Measurements from ENCODE around the gene MMD. TPM values are rescaled to one million over a fixed set of nuclear protein-coding genes. Genes with fewer than 3 reads are reported as not detected.

Gene MMD
- total and polyA plus RNA-seq, 11 donors = 8.2 to 25.0 (median 12.4) TPM

GRCh38 chr17:55343900-55344513, 77.6 kb downstream of the MMD start:
- intact Hi-C loops (cut with DNase I) = loop anchor here in 3 of 10 donors (10.0 kb wide), 2 partner anchors 109 to 289 kb away; no protein-coding TSS in a partner anchor
- peaks cover 0 to 10% (median 0%) of the 10 kb centered on the region in 12 donors for H3K4me1 ChIP-seq
- no peak overlapping the region for H3K27ac ChIP-seq
- TF ChIP-seq CTCF (IDR thresholded peaks at IDR 0.05) = no peak
- no peak for TF ChIP-seq POLR2A (IDR thresholded peaks at IDR 0.05)
- DNase-seq (no peak), ATAC-seq (no peak)
- WGBS, 4 donors = 83 to 88% (median 86%) methylated on average over 4 of the region's 4 CpGs
- no peaks in the 10 kb centered on the region for H3K36me3 ChIP-seq
- H3K27me3 ChIP-seq = no peaks in the 10 kb centered on the region
- H3K9me3 ChIP-seq = peaks cover 0 to 7% (median 0%) of the 10 kb centered on the region in 12 donors
- H3K4me3 ChIP-seq = no peak overlapping the region

GRCh38 chr17:55342800-55343585, 78.6 kb downstream of the MMD start:
- DNase-seq = no peak
- 85 to 87% (median 87%) methylated on average over 6 of the region's 6 CpGs for WGBS, 4 donors
- H3K27me3 ChIP-seq = no peaks in the 10 kb centered on the region
- H3K4me3 ChIP-seq = no peak overlapping the region
- TF ChIP-seq CTCF (IDR thresholded peaks at IDR 0.05) (no peak), POLR2A (IDR thresholded peaks at IDR 0.05) (no peak)
- peaks cover 0 to 7% (median 0%) of the 10 kb centered on the region in 12 donors for H3K9me3 ChIP-seq
- no peaks in the 10 kb centered on the region for H3K36me3 ChIP-seq
- H3K27ac ChIP-seq = no peak overlapping the region
- intact Hi-C loops (cut with DNase I) = loop anchor here in 3 of 10 donors (10.0 kb wide), 2 partner anchors 108 to 288 kb away; no protein-coding TSS in a partner anchor
- no peak for ATAC-seq
- peaks cover 0 to 5% (median 0%) of the 10 kb centered on the region in 12 donors for H3K4me1 ChIP-seq

Other genes with a start within 250 kb of the MMD start
- 10 to 100 TPM in 7 of 9 donors, 1 to 10 TPM in 2; 7.5 to 46.3 (median 28.7) TPM for gene HLF, start 156.9 kb downstream of the MMD start, total RNA-seq
- 1 to 10 TPM; 5.3 to 6.9 TPM for gene HLF, start 156.9 kb downstream of the MMD start, polyA plus RNA-seq
- not detected for gene SMIM36, start 89.6 kb upstream of the MMD start, total RNA-seq
- not detected for gene SMIM36, start 89.6 kb upstream of the MMD start, polyA plus RNA-seq

Data from heart left ventricle (tissue), 16 donors.